Activated naive CD8-positive, alpha-beta T cell treated with anti-CD3 and anti-CD28 coated beads for 36 hours (primary cell): ENCODE data around the gene PPP2R2B. TPM values are rescaled to one million over a fixed set of nuclear protein-coding genes. Genes with fewer than 3 reads are reported as not detected.

Source experiments
- DNase-seq: peaks from one replicate; pipeline ENCODE4 v3.0.0; 2021
- H3K27ac Mint-ChIP-seq: one replicate; pipeline ENCODE4 v1.8.0; 2022; ENCODE audit warnings: mild to moderate bottlenecking, moderate library complexity, mixed read lengths
- H3K27me3 Mint-ChIP-seq: one replicate; pipeline ENCODE4 v1.8.0; 2022; ENCODE audit warnings: mild to moderate bottlenecking, mixed read lengths
- H3K36me3 Mint-ChIP-seq: one replicate; pipeline ENCODE4 v1.8.0; 2021; ENCODE audit warnings: mild to moderate bottlenecking, mixed read lengths
- H3K4me1 Mint-ChIP-seq: one replicate; pipeline ENCODE4 v1.8.0; 2021; ENCODE audit warnings: mixed read lengths
- H3K4me3 Mint-ChIP-seq: one replicate; pipeline ENCODE4 v1.8.0; 2022; ENCODE audit warnings: mild to moderate bottlenecking, moderate library complexity, mixed read lengths
- H3K9me3 Mint-ChIP-seq: one replicate; pipeline ENCODE4 v1.8.0; 2022; ENCODE audit warnings: mixed read lengths
- total RNA-seq, 2 experiments: library from RNA; stranded (reverse); gene quantifications; one replicate each; pipeline ENCODE4 v1.2.3, GENCODE V29; 2021

The PPP2R2B gene
- total RNA-seq, 2 experiments from 2014 or later, result 0.19 to 0.30 TPM

GRCh38 chr5:146762830-146763229 is 115.7 kb downstream of the PPP2R2B start:
- Mint-ChIP-seq H3K4me3 (no peak overlapping the region), H3K9me3 (peaks cover 3% of the 10 kb centered on the region), H3K27ac (no peak overlapping the region), H3K4me1 (peaks cover 11% of the 10 kb centered on the region), H3K36me3 (no peaks in the 10 kb centered on the region), H3K27me3 (no peaks in the 10 kb centered on the region)
- no peak for DNase-seq

DNA sequence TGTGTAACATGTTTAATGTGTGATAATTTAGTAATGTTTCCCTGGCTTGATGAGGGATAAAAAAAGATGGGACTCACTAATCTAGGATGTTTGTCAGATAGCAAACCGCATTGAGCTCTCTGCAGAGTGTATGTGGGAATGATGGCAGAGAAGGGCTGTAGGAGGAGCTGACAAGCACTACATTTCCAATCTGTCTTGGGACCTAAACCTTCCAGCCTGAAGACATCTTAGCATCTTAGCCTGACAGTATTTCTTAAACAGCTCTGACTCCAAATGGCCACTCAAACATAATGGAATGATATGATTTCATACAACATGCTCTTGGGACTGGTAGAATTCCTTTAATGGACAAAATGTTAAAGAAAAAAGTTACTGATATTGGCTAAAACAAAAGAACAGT is 116.7 kb downstream of the PPP2R2B start:
- DNase-seq, result no peak
- Mint-ChIP-seq H3K27me3 (no peaks in the 10 kb centered on the region), H3K4me1 (peaks cover 11% of the 10 kb centered on the region), H3K27ac (no peak overlapping the region), H3K4me3 (no peak overlapping the region), H3K36me3 (no peaks in the 10 kb centered on the region), H3K9me3 (peaks cover 3% of the 10 kb centered on the region)

- peaks cover 5% of the 10 kb centered on the region for H3K9me3 Mint-ChIP-seq
- peak overlapping the region; percentile 44 for H3K27ac Mint-ChIP-seq
- H3K36me3 Mint-ChIP-seq, result no peaks in the 10 kb centered on the region
- DNase-seq, result no peak
- H3K4me1 Mint-ChIP-seq, result peaks cover 13% of the 10 kb centered on the region
- H3K4me3 Mint-ChIP-seq, result no peak overlapping the region
- peaks cover 2% of the 10 kb centered on the region for H3K27me3 Mint-ChIP-seq
These were observed 119.6 kb downstream of the PPP2R2B start for GRCh38 chr5:146758938-146759337.

DNA sequence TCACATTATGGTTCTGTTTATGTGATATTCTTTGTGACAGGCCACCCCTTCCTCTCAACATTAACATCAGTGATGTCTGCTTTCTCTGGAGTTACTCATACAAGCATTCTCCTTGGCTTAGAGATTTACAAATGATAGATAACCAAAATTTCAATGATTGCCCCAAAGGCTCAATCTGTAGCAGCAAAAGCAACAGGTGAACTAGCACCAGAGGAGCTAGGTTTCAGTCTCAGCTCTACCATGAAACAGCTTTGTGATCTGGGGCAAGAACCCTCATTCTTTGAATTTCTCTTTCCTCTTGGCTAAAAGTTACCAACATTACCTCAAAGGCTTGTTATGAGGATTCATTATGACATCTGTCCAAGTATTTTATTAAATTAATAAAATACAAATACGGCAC is 120.5 kb downstream of the PPP2R2B start:
- Mint-ChIP-seq H3K9me3 (peaks cover 8% of the 10 kb centered on the region), H3K27ac (no peak overlapping the region), H3K36me3 (no peaks in the 10 kb centered on the region), H3K27me3 (peaks cover 2% of the 10 kb centered on the region), H3K4me1 (peaks cover 22% of the 10 kb centered on the region), H3K4me3 (no peak overlapping the region)
- DNase-seq, result no peak

GRCh38 chr5:146756546-146756945 is 122.0 kb downstream of the PPP2R2B start:
- no peak for DNase-seq
- Mint-ChIP-seq H3K27ac (no peak overlapping the region), H3K9me3 (peaks cover 11% of the 10 kb centered on the region), H3K36me3 (peaks cover 2% of the 10 kb centered on the region), H3K4me1 (peaks cover 35% of the 10 kb centered on the region), H3K27me3 (peaks cover 2% of the 10 kb centered on the region), H3K4me3 (no peak overlapping the region)

DNA sequence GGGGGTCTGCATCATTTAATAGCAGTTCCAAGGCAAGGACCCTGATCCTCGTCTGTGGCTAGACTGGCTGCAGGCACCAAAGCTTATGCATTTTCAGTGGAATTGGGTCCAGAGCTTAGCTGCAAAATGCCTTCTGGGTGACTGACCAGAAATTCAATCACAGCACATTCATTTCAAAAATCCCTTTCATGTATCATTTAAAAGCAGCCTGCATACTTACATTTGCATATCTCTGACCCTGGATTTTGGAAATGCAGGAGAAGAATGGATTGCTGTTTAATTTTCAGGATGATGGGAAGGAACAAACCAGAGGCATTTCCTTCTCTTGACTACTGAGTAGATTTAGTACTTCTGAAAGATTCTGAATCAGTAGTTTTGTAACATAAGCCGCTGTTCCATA is 122.8 kb downstream of the PPP2R2B start:
- peaks cover 38% of the 10 kb centered on the region for H3K4me1 Mint-ChIP-seq
- H3K36me3 Mint-ChIP-seq, result peaks cover 9% of the 10 kb centered on the region

GRCh38 chr5:146754621-146755020 is 123.9 kb downstream of the PPP2R2B start:
- Mint-ChIP-seq H3K4me1 (peaks cover 38% of the 10 kb centered on the region), H3K9me3 (peaks cover 14% of the 10 kb centered on the region)

More for the DNA sequence above, 122.8 kb downstream of the PPP2R2B start:
- DNase-seq, result no peak
- peaks cover 2% of the 10 kb centered on the region for H3K27me3 Mint-ChIP-seq
- H3K4me3 Mint-ChIP-seq, result no peak overlapping the region
- H3K9me3 Mint-ChIP-seq, result peaks cover 17% of the 10 kb centered on the region
- H3K27ac Mint-ChIP-seq, result no peak overlapping the region

DNA sequence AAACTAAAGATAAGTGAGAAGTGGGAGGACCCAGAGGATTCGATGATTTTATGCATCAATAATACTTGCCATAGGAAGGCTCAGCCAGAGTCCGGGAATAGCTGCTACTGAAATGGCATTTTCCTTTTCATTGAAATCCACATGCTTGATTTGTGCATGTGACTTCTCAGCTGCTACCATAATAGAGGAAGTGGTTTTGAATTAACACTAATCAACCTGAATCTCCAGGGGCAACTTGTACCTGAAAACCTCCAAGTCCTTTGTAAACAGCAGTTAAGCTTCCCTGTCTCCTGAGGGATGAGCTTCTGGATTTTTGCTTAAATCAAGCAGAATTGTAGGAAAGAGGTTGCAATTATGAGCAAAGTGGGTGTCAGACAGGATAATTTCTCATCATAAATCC is 124.9 kb downstream of the PPP2R2B start:
- Mint-ChIP-seq H3K36me3 (peaks cover 10% of the 10 kb centered on the region), H3K4me1 (peaks cover 35% of the 10 kb centered on the region), H3K27me3 (peaks cover 2% of the 10 kb centered on the region), H3K9me3 (peaks cover 16% of the 10 kb centered on the region), H3K27ac (no peak overlapping the region), H3K4me3 (no peak overlapping the region)
- DNase-seq, result no peak

More at GRCh38 chr5:146754621-146755020, 123.9 kb downstream of the PPP2R2B start:
- Mint-ChIP-seq H3K36me3 (peaks cover 10% of the 10 kb centered on the region), H3K4me3 (no peak overlapping the region), H3K27ac (no peak overlapping the region), H3K27me3 (peaks cover 2% of the 10 kb centered on the region)
- DNase-seq, result no peak

- H3K4me3 Mint-ChIP-seq, result no peak overlapping the region
- H3K36me3 Mint-ChIP-seq, result peaks cover 10% of the 10 kb centered on the region
- peaks cover 35% of the 10 kb centered on the region for H3K4me1 Mint-ChIP-seq
- H3K27me3 Mint-ChIP-seq, result peaks cover 2% of the 10 kb centered on the region
- peak; percentile 54 for DNase-seq
- peaks cover 16% of the 10 kb centered on the region for H3K9me3 Mint-ChIP-seq
- peak overlapping the region; percentile 86 for H3K27ac Mint-ChIP-seq
These were observed 126.7 kb downstream of the PPP2R2B start for GRCh38 chr5:146751781-146752401.

DNA sequence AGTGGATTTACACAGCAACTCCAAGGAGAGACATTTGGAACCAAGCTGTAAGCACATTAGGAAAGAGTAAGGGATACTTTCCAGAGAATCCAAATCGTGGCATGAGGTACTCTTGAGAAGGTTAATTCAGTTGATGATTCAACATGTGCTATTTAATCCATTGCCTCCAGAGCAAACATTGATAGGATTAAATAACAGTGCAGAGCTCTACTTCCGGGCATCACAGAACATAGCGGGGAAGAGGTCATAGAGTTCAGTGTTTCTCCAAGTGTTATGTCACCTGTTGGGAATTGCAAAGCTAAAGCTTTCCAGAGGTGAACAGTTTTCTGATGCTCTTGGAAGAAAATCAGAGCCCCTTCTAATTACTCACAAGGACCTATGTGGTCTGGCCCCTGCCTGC is 127.5 kb downstream of the PPP2R2B start:
- Mint-ChIP-seq H3K4me3 (no peak overlapping the region), H3K27ac (peak overlapping the region; percentile 11), H3K4me1 (peaks cover 35% of the 10 kb centered on the region), H3K36me3 (peaks cover 10% of the 10 kb centered on the region), H3K9me3 (peaks cover 16% of the 10 kb centered on the region), H3K27me3 (no peaks in the 10 kb centered on the region)
- no peak for DNase-seq

GRCh38 chr5:146748533-146748932 is 130.0 kb downstream of the PPP2R2B start:
- H3K27me3 Mint-ChIP-seq, result no peaks in the 10 kb centered on the region
- no peak overlapping the region for H3K4me3 Mint-ChIP-seq
- no peak overlapping the region for H3K27ac Mint-ChIP-seq
- peaks cover 14% of the 10 kb centered on the region for H3K9me3 Mint-ChIP-seq
- peaks cover 10% of the 10 kb centered on the region for H3K36me3 Mint-ChIP-seq
- DNase-seq, result no peak
- peaks cover 23% of the 10 kb centered on the region for H3K4me1 Mint-ChIP-seq

- Mint-ChIP-seq H3K4me3 (no peak overlapping the region), H3K4me1 (no peaks in the 10 kb centered on the region), H3K9me3 (peaks cover 3% of the 10 kb centered on the region), H3K36me3 (peaks cover 3% of the 10 kb centered on the region), H3K27ac (no peak overlapping the region), H3K27me3 (no peaks in the 10 kb centered on the region)
- DNase-seq, result no peak
These were observed 132.5 kb downstream of the PPP2R2B start for GRCh38 chr5:146745931-146746577.

DNA sequence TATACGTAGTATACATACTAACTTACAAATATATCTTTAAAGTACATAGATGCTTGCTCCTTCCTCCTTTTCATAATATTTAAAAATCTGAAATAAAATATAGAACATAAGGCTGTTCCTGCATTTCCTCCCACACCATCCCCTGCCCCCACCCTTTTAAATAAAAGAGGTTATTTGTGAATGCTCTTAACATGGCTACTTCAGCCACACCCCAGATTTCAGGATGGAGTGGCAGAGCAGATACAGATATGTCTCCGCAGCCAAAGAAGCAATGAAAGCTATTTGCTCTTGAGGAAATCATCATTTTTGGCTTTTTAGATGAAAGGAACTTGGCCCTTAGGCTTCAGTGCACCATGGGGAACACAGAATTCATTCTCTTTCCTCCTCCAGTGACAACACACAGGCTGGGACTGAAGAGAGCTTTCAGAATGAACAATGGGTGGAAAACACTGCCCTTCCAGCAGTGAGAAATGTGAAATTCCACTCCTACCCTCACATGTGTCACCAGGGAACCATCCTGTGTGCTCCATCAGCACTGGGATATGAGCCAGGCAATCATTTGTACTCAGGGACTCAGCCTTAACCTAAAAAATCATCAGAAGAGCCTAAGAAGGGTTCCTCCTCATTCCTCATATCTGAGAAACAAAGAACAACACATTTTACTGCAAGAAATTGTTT is 134.3 kb downstream of the PPP2R2B start:
- H3K9me3 Mint-ChIP-seq, result peaks cover 2% of the 10 kb centered on the region
- no peaks in the 10 kb centered on the region for H3K4me1 Mint-ChIP-seq
- H3K4me3 Mint-ChIP-seq, result no peak overlapping the region
- DNase-seq, result no peak
- no peaks in the 10 kb centered on the region for H3K36me3 Mint-ChIP-seq
- H3K27ac Mint-ChIP-seq, result no peak overlapping the region
- no peaks in the 10 kb centered on the region for H3K27me3 Mint-ChIP-seq

- no peak for DNase-seq
- Mint-ChIP-seq H3K27ac (no peak overlapping the region), H3K4me3 (no peak overlapping the region), H3K9me3 (peaks cover 3% of the 10 kb centered on the region), H3K4me1 (no peaks in the 10 kb centered on the region), H3K27me3 (no peaks in the 10 kb centered on the region), H3K36me3 (no peaks in the 10 kb centered on the region)
These were observed 143.5 kb downstream of the PPP2R2B start for GRCh38 chr5:146734936-146735577.

DNA sequence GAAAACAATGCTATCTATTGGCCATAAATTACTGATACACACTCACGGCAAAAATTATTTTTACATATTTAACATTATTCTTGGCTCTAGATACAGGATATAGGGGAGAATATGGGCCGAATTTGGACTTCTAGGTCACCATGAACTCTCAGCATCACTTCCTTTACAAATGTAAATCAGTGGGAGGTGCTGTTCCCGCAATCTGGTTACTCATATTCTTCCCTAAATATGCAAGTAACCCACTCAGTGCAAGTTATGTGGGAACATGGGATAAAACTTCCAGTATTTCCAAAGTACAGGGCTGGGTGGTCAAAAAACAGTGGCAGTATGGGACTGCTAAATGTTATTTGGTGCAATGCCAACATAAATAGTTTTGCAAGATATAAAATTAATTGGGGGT is 145.6 kb downstream of the PPP2R2B start:
- Mint-ChIP-seq H3K27ac (no peak overlapping the region), H3K36me3 (peaks cover 9% of the 10 kb centered on the region), H3K27me3 (no peaks in the 10 kb centered on the region), H3K4me1 (no peaks in the 10 kb centered on the region), H3K4me3 (no peak overlapping the region), H3K9me3 (peaks cover 15% of the 10 kb centered on the region)
- no peak for DNase-seq
